H1 (cell line): ENCODE measurements around the gene VPS35L. TPM values are rescaled to one million over a fixed set of nuclear protein-coding genes. Genes with fewer than 3 reads are reported as not detected.
A peak's percentile ranks its signal among the peaks of the same experiment; 100 is the strongest.

Experiments
- CTCF ChIA-PET: fragments of 300-600 bp; sonication (Branson Sonifier 250); formaldehyde crosslinking; loops from one replicate; lab custom pipeline; 2021; ENCODE audit not compliant: partially characterized antibody; lab: Charles Lee
- POLR2A ChIA-PET: fragments of 300-600 bp; sonication (Branson Sonifier 250); formaldehyde crosslinking; loops from one replicate; lab custom pipeline; 2021; ENCODE audit warnings: inconsistent platforms; ENCODE audit not compliant: partially characterized antibody; lab: Charles Lee
- DNase-seq, 2 experiments: peaks; one replicate each; pipeline versions ENCODE4 v3.0.0 to v3.0.0-alpha.2; 2010 to 2022; ENCODE audit warnings: low spot score in 2 of 2, low read depth in 1 of 2, mixed read lengths in 1 of 2
- FAIRE-seq: peaks from 2 replicates; lab custom pipeline; 2011; peaks lifted over from hg19 to GRCh38; lab: Jason Lieb, UNC
- H2AFZ ChIP-seq: 2 replicates; pipeline ENCODE4 v1.8.1; 2012; ENCODE audit warnings: low read length, inconsistent platforms
- H2AK5ac ChIP-seq: 2 replicates; pipeline ENCODE4 v1.6.1; 2013; ENCODE audit warnings: low read depth, low read length
- H2BK120ac ChIP-seq: replicated peaks from 2 replicates; pipeline ENCODE3; 2013; ENCODE audit warnings: low read depth, low read length, inconsistent platforms
- H2BK12ac ChIP-seq: 2 replicates; pipeline ENCODE4 v1.6.1; 2013; ENCODE audit warnings: low read depth, low read length
- H2BK15ac ChIP-seq: 2 replicates; pipeline ENCODE4 v1.6.1; 2013; ENCODE audit warnings: low read length
- H2BK20ac ChIP-seq: 2 replicates; pipeline ENCODE4 v1.6.1; 2013; ENCODE audit warnings: low read length
- H2BK5ac ChIP-seq: 2 replicates; pipeline ENCODE4 v1.6.1; 2013; ENCODE audit warnings: low read depth, low read length
- H3K14ac ChIP-seq: 2 replicates; pipeline ENCODE4 v1.6.1; 2013; ENCODE audit warnings: inconsistent platforms; ENCODE audit not compliant: insufficient read length
- H3K18ac ChIP-seq: 2 replicates; pipeline ENCODE4 v1.6.1; 2013; ENCODE audit warnings: low read length; ENCODE audit errors: extremely low read depth
- H3K23ac ChIP-seq: 2 replicates; pipeline ENCODE4 v1.6.1; 2013; ENCODE audit warnings: inconsistent platforms; ENCODE audit not compliant: insufficient read length
- H3K23me2 ChIP-seq: 2 replicates; pipeline ENCODE4 v1.6.1; 2013; ENCODE audit warnings: low read depth, low read length
- H3K27ac ChIP-seq: 2 replicates; pipeline ENCODE4 v1.6.1; 2011; ENCODE audit warnings: low read depth, low read length, inconsistent platforms
- H3K27me3 ChIP-seq, 4 experiments: replicated peaks in 1 of 4; 1 replicate in 1 of 4; 2 replicates in 3 of 4; pipeline versions ENCODE4 v1.6.1 to v1.8.1; 2011 to 2013; ENCODE audit warnings: low read length in 3 of 4, mild to moderate bottlenecking in 3 of 4, inconsistent platforms in 2 of 4, mixed read lengths in 2 of 4, moderate library complexity in 1 of 4; ENCODE audit not compliant: control insufficient read depth in 3 of 4, insufficient read depth in 3 of 4; ENCODE audit errors: extremely low read depth in 1 of 4
- H3K36me3 ChIP-seq, 4 experiments: 2 replicates each; pipeline versions ENCODE4 v1.6.1 to v1.8.1; 2011 to 2013; ENCODE audit warnings: mild to moderate bottlenecking in 4 of 4, low read length in 3 of 4, moderate library complexity in 2 of 4, control low read depth in 1 of 4, inconsistent platforms in 1 of 4; ENCODE audit not compliant: insufficient read depth in 4 of 4, control insufficient read depth in 2 of 4
- H3K4ac ChIP-seq: replicated peaks from 2 replicates; pipeline ENCODE3; 2013; ENCODE audit warnings: low read length, low read depth, mixed read lengths, inconsistent platforms; ENCODE audit not compliant: insufficient read length
- H3K4me1 ChIP-seq, 4 experiments: replicated peaks in 1 of 4; 1 replicate in 1 of 4; 2 replicates in 3 of 4; pipeline versions ENCODE4 v1.6.1 to v1.8.1; 2011 to 2013; ENCODE audit warnings: low read length in 3 of 4, inconsistent platforms in 2 of 4, mixed read lengths in 1 of 4; ENCODE audit not compliant: insufficient read depth in 4 of 4, control insufficient read depth in 3 of 4
- H3K4me2 ChIP-seq, 2 experiments: 2 replicates each; pipeline versions ENCODE4 v1.6.1 to v1.8.1; 2011 to 2013; ENCODE audit warnings: low read depth in 2 of 2, low read length in 2 of 2, control low read depth in 1 of 2, inconsistent platforms in 1 of 2, mild to moderate bottlenecking in 1 of 2; ENCODE audit not compliant: insufficient read depth in 1 of 2
- H3K4me3 ChIP-seq, 4 experiments: fragments of 200-600, 300-600 bp in 1 of 4; sonication (generic), shearing (Covaris generic), sonication (Bioruptor Twin) in 1 of 4; 2 replicates each; pipeline versions ENCODE4 v1.5.1 to v1.8.1; 2011 to 2016; ENCODE audit warnings: low read length in 4 of 4, low read depth in 3 of 4, control low read depth in 2 of 4, inconsistent platforms in 2 of 4, mild to moderate bottlenecking in 2 of 4, mixed read lengths in 1 of 4, moderate library complexity in 1 of 4; ENCODE audit not compliant: insufficient read depth in 2 of 4; ENCODE audit errors: extremely low read depth in 1 of 4
- H3K56ac ChIP-seq: replicated peaks from 2 replicates; pipeline ENCODE3; 2013; ENCODE audit warnings: low read depth, mild to moderate bottlenecking, mixed read lengths, low read length, inconsistent platforms; ENCODE audit not compliant: insufficient read length
- H3K79me1 ChIP-seq: 2 replicates; pipeline ENCODE4 v1.6.1; 2013; ENCODE audit warnings: low read depth, low read length, control low read depth
- H3K79me2 ChIP-seq, 2 experiments: 2 replicates each; pipeline versions ENCODE4 v1.6.1 to v1.8.1; 2012 to 2013; ENCODE audit warnings: low read length in 2 of 2, mild to moderate bottlenecking in 2 of 2, inconsistent platforms in 1 of 2; ENCODE audit not compliant: insufficient read depth in 2 of 2, control insufficient read depth in 1 of 2
- H3K9ac ChIP-seq, 4 experiments: replicated peaks in 1 of 4; 1 replicate in 1 of 4; 2 replicates in 3 of 4; pipeline versions ENCODE4 v1.6.1 to v1.8.1; 2011 to 2013; ENCODE audit warnings: low read depth in 3 of 4, low read length in 3 of 4, control low read depth in 2 of 4, mild to moderate bottlenecking in 2 of 4, moderate library complexity in 2 of 4, inconsistent platforms in 1 of 4; ENCODE audit errors: extremely low read depth in 1 of 4
- H3K9me3 ChIP-seq, 2 experiments: 2 replicates each; pipeline versions ENCODE4 v1.6.1 to v1.8.1; 2012 to 2013; ENCODE audit warnings: mild to moderate bottlenecking in 2 of 2, moderate library complexity in 2 of 2, control low read depth in 1 of 2, inconsistent platforms in 1 of 2, low read depth in 1 of 2, low read length in 1 of 2, mixed read lengths in 1 of 2; ENCODE audit not compliant: insufficient read depth in 2 of 2
- H4K20me1 ChIP-seq, 2 experiments: replicated peaks in 1 of 2; 2 replicates each; pipeline versions ENCODE3 to v1.8.1; 2011 to 2013; ENCODE audit warnings: inconsistent platforms in 2 of 2, low read length in 2 of 2, mild to moderate bottlenecking in 1 of 2; ENCODE audit not compliant: insufficient read depth in 2 of 2, control insufficient read depth in 1 of 2
- H4K5ac ChIP-seq: 2 replicates; pipeline ENCODE4 v1.6.1; 2013; ENCODE audit warnings: low read length, low read depth, mixed read lengths, inconsistent platforms; ENCODE audit not compliant: insufficient read length
- H4K8ac ChIP-seq: 2 replicates; pipeline ENCODE4 v1.8.0; 2013; ENCODE audit warnings: mild to moderate bottlenecking, moderate library complexity, low read length, inconsistent platforms; ENCODE audit not compliant: insufficient read depth; ENCODE audit errors: extremely low read depth
- H4K91ac ChIP-seq: replicated peaks from 2 replicates; pipeline ENCODE3; 2013; ENCODE audit warnings: low read length, mixed read lengths, inconsistent platforms; ENCODE audit not compliant: insufficient read length
- EGR1 ChIP-seq: IDR thresholded peaks from 2 replicates; pipeline ENCODE4 v1.6.1; 2011; ENCODE audit warnings: low read depth, low read length, borderline replicate concordance
- KDM5A ChIP-seq: fragments of 200-600 bp; IDR thresholded peaks from 2 replicates; pipeline ENCODE4 v1.7.1; 2012; ENCODE audit warnings: mild to moderate bottlenecking, low read length, inconsistent platforms, mixed read lengths
- RNF2 ChIP-seq: fragments of 200-900, 300-1000 bp; sonication (generic); IDR thresholded peaks from 2 replicates; pipeline ENCODE4 v1.7.1; 2016; ENCODE audit warnings: borderline replicate concordance, low read depth, mild to moderate bottlenecking, antibody characterized with exemption, low read length; ENCODE audit not compliant: poor library complexity, severe bottlenecking; ENCODE audit errors: missing control alignments
- SIRT6 ChIP-seq: IDR thresholded peaks from one replicate; pipeline ENCODE4 v1.7.1; 2012; ENCODE audit warnings: low read length, inconsistent platforms
- SUZ12 ChIP-seq: fragments of 200-600 bp; sonication (generic); IDR thresholded peaks from 2 replicates; pipeline ENCODE4 v1.6.1; 2012; ENCODE audit warnings: mild to moderate bottlenecking, inconsistent platforms, low read length, moderate library complexity, mixed read lengths
- WGBS, 2 experiments: shearing (Covaris generic) in 1 of 2; methylation state at CpG; one replicate each; pipeline versions ENCODE4 v1.1.6 to v1.1.7; 2013 to 2015; ENCODE audit warnings: low lambda C conversion rate in 2 of 2, mixed read lengths in 2 of 2, inconsistent platforms in 1 of 2, low coverage in 1 of 2, missing lambda C conversion rate in 1 of 2; ENCODE audit not compliant: insufficient replicate concordance in 2 of 2, insufficient coverage in 1 of 2, insufficient read length in 1 of 2; ENCODE audit errors: extremely low coverage in 1 of 2, missing lambda C conversion rate in 1 of 2; 5-methylcytosine and 5-hydroxymethylcytosine counted together
- polyA plus RNA-seq, 7 experiments: library from polyadenylated mRNA; depleted of rRNA in 3 of 7; stranded (reverse) in 5 of 7; unstranded in 2 of 7; fragments of >200 nt in 5 of 7; fragments of 200-250 nt in 2 of 7; gene quantifications; 1 replicate in 5 of 7; 2 replicates in 1 of 7; 4 replicates in 1 of 7; pipeline versions ENCODE4 v1.2.1 to v1.2.3, GENCODE V29; 2011 to 2013; ENCODE audit warnings: missing spikeins in 2 of 7, mixed read lengths in 2 of 7
- total RNA-seq: library from RNA; stranded (reverse); fragmentation: NEBNext Ultra II Directional; extraction: Animal tissue kit (Norgen Biotek cat#: 25700); gene quantifications from 2 replicates; pipeline ENCODE4 v1.2.1, GENCODE V29; 2021

The VPS35L gene
- total and polyA plus RNA-seq, 2 of the 8 experiments (the other 6 are each of a cell fraction or from before 2014, with no cell fraction given) = 31.5 to 57.1 TPM

DNA sequence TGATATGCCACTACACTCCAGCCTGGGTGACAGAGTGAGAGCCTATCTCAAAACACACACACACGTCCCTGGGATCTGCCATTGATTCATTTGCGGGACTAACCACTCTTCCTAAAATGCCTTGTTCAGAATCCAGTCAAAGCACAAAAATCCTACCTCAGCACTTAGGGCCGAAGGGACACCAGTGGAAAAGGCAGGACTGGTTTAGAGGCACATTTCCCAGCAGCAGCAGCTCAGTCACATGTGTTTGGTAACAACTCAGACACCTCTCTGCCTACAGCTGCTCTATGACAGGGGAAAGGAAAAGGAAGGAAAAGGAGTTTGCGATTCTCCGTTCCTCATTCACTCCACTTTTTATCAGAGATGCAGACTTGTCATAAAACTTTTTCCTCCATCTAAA, 150.3 kb downstream of the VPS35L start:
- H3K18ac ChIP-seq = no peak overlapping the region
- H3K9ac ChIP-seq = no peak overlapping the region
- no peak overlapping the region for H4K8ac ChIP-seq
- no peak overlapping the region for H4K91ac ChIP-seq
- no peak overlapping the region for H2BK15ac ChIP-seq
- WGBS, 2 experiments = 90% methylated on average over 5 of the region's 5 CpGs; no CpG with 5 or more reads in 1 of the 2 experiments
- H3K4me1 ChIP-seq = peaks cover 10 to 30% (median 23%) of the 10 kb centered on the region in 4 experiments
- no peak overlapping the region for H3K56ac ChIP-seq
- H2AFZ ChIP-seq = no peak overlapping the region
- H3K79me1 ChIP-seq = peaks cover 29% of the 10 kb centered on the region
- H4K20me1 ChIP-seq = peaks cover 23 to 39% of the 10 kb centered on the region in 2 experiments
- H3K27me3 ChIP-seq = no peaks in the 10 kb centered on the region
- no peak overlapping the region for H3K4me2 ChIP-seq
- H3K23me2 ChIP-seq = no peaks in the 10 kb centered on the region
- CTCF ChIA-PET = interaction anchor here (1.3 to 1.6 kb wide), 3 partner anchors 10 to 173 kb away, joined by 3 to 4 read pairs (median 3); no protein-coding TSS in a partner anchor
- H3K79me2 ChIP-seq = peaks cover 3 to 73% of the 10 kb centered on the region in 2 experiments; a peak in 3 of 4 replicates
- TF ChIP-seq RNF2 = no peak
- TF ChIP-seq KDM5A = no peak
- no peak for TF ChIP-seq SUZ12
- TF ChIP-seq SIRT6 = no peak
- no peak for TF ChIP-seq EGR1
- TF ChIP-seq, all 59 proteins: peak for 0
- FAIRE-seq (no peak), DNase-seq (no peak)
- Histone ChIP-seq H3K14ac (no peak overlapping the region), H3K4me3 (no peak overlapping the region), H2BK5ac (no peak overlapping the region), H3K23ac (no peak overlapping the region), H2AK5ac (no peak overlapping the region), H3K27ac (0 out of 2 replicates have a peak overlapping the region, but pooled peaks have one; percentile 2), H2BK20ac (no peak overlapping the region), H3K4ac (no peak overlapping the region), H2BK120ac (no peak overlapping the region), H3K9me3 (no peaks in the 10 kb centered on the region), H2BK12ac (no peak overlapping the region), H4K5ac (no peak overlapping the region), H3K36me3 (peaks cover 32 to 89% (median 56%) of the 10 kb centered on the region in 4 experiments)
- POLR2A ChIA-PET = interaction anchor here (1.1 to 4.2 kb wide), 4 partner anchors 10 to 176 kb away, joined by 4 to 23 read pairs (median 12); partner anchors contain the start of genes IQCK and KNOP1
